SK-N-SH (cell line): ENCODE results near the gene SND1. TPM values are rescaled to one million over a fixed set of nuclear protein-coding genes. Genes with fewer than 3 reads are reported as not detected.

Experiments used
- CTCF ChIA-PET: fragments of 300-600, 350-600 bp; formaldehyde crosslinking; extraction: SDS; loops from one replicate; lab custom pipeline; 2021; lab: Yijun Ruan, JAX
- POLR2A ChIA-PET: fragments of 350-600 bp; sonication (Branson Sonifier 250); formaldehyde crosslinking; extraction: SDS; loops from one replicate; lab custom pipeline; 2020; ENCODE audit warnings: antibody characterized with exemption, inconsistent platforms; lab: Yijun Ruan, JAX
- DNase-seq: peaks from one replicate; pipeline ENCODE4 v3.0.0; 2012
- H2AFZ ChIP-seq: fragments of 200-600 bp; sonication (generic); 2 replicates; pipeline ENCODE4 v1.8.1; 2016; ENCODE audit warnings: antibody characterized with exemption, mild to moderate bottlenecking, low read depth
- H3F3A ChIP-seq: fragments of 200-600 bp; sonication (generic); replicated peaks from 2 replicates; pipeline ENCODE3; 2016; ENCODE audit warnings: antibody characterized with exemption, mild to moderate bottlenecking; ENCODE audit not compliant: insufficient read depth
- H3K27ac ChIP-seq, 2 experiments: fragments of 200-500 bp in 1 of 2; fragments of 200-600 bp in 1 of 2; sonication (Bioruptor generic) in 1 of 2; sonication (generic), shearing (Covaris generic) in 1 of 2; 2 replicates each; pipeline versions ENCODE4 v1.5.1 to v1.6.1; 2014 to 2016; ENCODE audit warnings: low read depth in 2 of 2, inconsistent platforms in 1 of 2, low read length in 1 of 2, mild to moderate bottlenecking in 1 of 2, mixed read lengths in 1 of 2
- H3K27me3 ChIP-seq: fragments of 200-600 bp; sonication (generic), shearing (Covaris generic); 2 replicates; pipeline ENCODE4 v1.6.1; 2016; ENCODE audit warnings: mixed run types; ENCODE audit not compliant: insufficient read depth
- H3K36me3 ChIP-seq, 2 experiments: fragments of 200-500 bp in 1 of 2; fragments of 200-600 bp in 1 of 2; sonication (Bioruptor generic) in 1 of 2; sonication (generic) in 1 of 2; replicated peaks in 1 of 2; 2 replicates each; pipeline versions ENCODE3 to v1.5.1; 2014 to 2016; ENCODE audit warnings: low read length in 1 of 2, mild to moderate bottlenecking in 1 of 2; ENCODE audit not compliant: insufficient read depth in 2 of 2, control insufficient read depth in 1 of 2
- H3K4me1 ChIP-seq, 2 experiments: fragments of 200-500 bp in 1 of 2; fragments of 200-600 bp in 1 of 2; sonication (Bioruptor generic) in 1 of 2; sonication (generic), shearing (Covaris generic) in 1 of 2; 2 replicates each; pipeline versions ENCODE4 v1.5.1 to v1.6.1; 2014 to 2016; ENCODE audit warnings: low read depth in 1 of 2, low read length in 1 of 2, mixed run types in 1 of 2; ENCODE audit not compliant: insufficient read depth in 2 of 2, control insufficient read depth in 1 of 2
- H3K4me2 ChIP-seq: fragments of 200-600 bp; sonication (generic), shearing (Covaris generic); 2 replicates; pipeline ENCODE4 v1.6.1; 2017; ENCODE audit warnings: mixed run types
- H3K4me3 ChIP-seq, 2 experiments: fragments of 200-500 bp in 1 of 2; fragments of 200-600 bp in 1 of 2; sonication (Bioruptor generic) in 1 of 2; sonication (generic), shearing (Covaris generic) in 1 of 2; 2 replicates each; pipeline versions ENCODE4 v1.5.1 to v1.8.1; 2014 to 2016; ENCODE audit warnings: low read depth in 2 of 2, inconsistent platforms in 1 of 2, low read length in 1 of 2, mild to moderate bottlenecking in 1 of 2, mixed read lengths in 1 of 2, moderate library complexity in 1 of 2
- H3K79me2 ChIP-seq: fragments of 200-600 bp; sonication (generic); 2 replicates; pipeline ENCODE4 v1.8.1; 2017; ENCODE audit warnings: mild to moderate bottlenecking; ENCODE audit not compliant: insufficient read depth
- H3K9ac ChIP-seq: fragments of 200-600 bp; sonication (generic); 2 replicates; pipeline ENCODE4 v1.6.1; 2017; ENCODE audit warnings: mixed run types
- H3K9me2 ChIP-seq: fragments of 200-600 bp; sonication (generic); 2 replicates; pipeline ENCODE4 v1.6.1; 2017; ENCODE audit warnings: mixed run types
- H3K9me3 ChIP-seq: fragments of 200-600 bp; sonication (generic); 2 replicates; pipeline ENCODE4 v1.6.1; 2017; ENCODE audit warnings: mixed run types, mild to moderate bottlenecking, moderate library complexity
- H4K20me1 ChIP-seq: fragments of 200-600 bp; sonication (generic); 2 replicates; pipeline ENCODE4 v1.6.1; 2017; ENCODE audit warnings: mild to moderate bottlenecking, mixed run types; ENCODE audit not compliant: insufficient read depth
- CHD2 ChIP-seq: fragments of 150-350 bp; IDR thresholded peaks from 2 replicates; pipeline ENCODE4 v1.6.1; 2018; ENCODE audit warnings: low read length; ENCODE audit not compliant: partially characterized antibody
- FOXJ3 ChIP-seq: sonication (generic); formaldehyde crosslinking; IDR thresholded peaks from 2 replicates; pipeline ENCODE4 v1.5.1; 2020; ENCODE audit warnings: mild to moderate bottlenecking, missing genetic modification reagents
- IRF3 ChIP-seq: fragments of 150-350 bp; IDR thresholded peaks from 2 replicates; pipeline ENCODE4 v1.6.1; 2016; ENCODE audit warnings: mild to moderate bottlenecking, low read depth, low read length
- MEF2A ChIP-seq: IDR thresholded peaks from 2 replicates; pipeline ENCODE4 v1.4.0; 2012; ENCODE audit warnings: low read depth, borderline replicate concordance
- NRF1 ChIP-seq: IDR thresholded peaks from 2 replicates; pipeline ENCODE4 v1.6.1; 2012; ENCODE audit warnings: low read depth, mild to moderate bottlenecking, low read length
- RAD21 ChIP-seq: IDR thresholded peaks from 2 replicates; pipeline ENCODE4 v1.6.1; 2012; ENCODE audit warnings: mild to moderate bottlenecking, low read length
- RCOR1 ChIP-seq: fragments of 150-350 bp; IDR thresholded peaks from 2 replicates; pipeline ENCODE4 v1.6.1; 2017; ENCODE audit warnings: antibody characterized with exemption, low read length
- RFX5 ChIP-seq: IDR thresholded peaks from 2 replicates; pipeline ENCODE4 v1.6.1; 2012; ENCODE audit warnings: mild to moderate bottlenecking, improper control_type of control experiment, low read length
- TAF1 ChIP-seq: IDR thresholded peaks from 2 replicates; pipeline ENCODE4 v1.6.1; 2012; ENCODE audit warnings: low read depth, mild to moderate bottlenecking, low read length, moderate library complexity, borderline replicate concordance
- WGBS: methylation state at CpG from one replicate; pipeline ENCODE4 v1.1.6; 2017; ENCODE audit warnings: low lambda C conversion rate; 5-methylcytosine and 5-hydroxymethylcytosine counted together
- polyA plus RNA-seq, 3 experiments: library from polyadenylated mRNA; depleted of rRNA; stranded (reverse); fragments of >200 nt; gene quantifications; 2 replicates each; pipeline ENCODE4 v1.2.3, GENCODE V29; 2012
- TF ChIP-seq, protein P1 (sequence below): IDR thresholded peaks from 2 replicates; pipeline ENCODE4 v1.6.1; 2012; ENCODE audit warnings: mild to moderate bottlenecking, low read depth, low read length, moderate library complexity
- TF ChIP-seq, protein P2 (sequence below): fragments of 200-600 bp; sonication (generic); IDR thresholded peaks from 2 replicates; pipeline ENCODE4 v1.6.1; 2017; ENCODE audit warnings: antibody characterized with exemption, mild to moderate bottlenecking, moderate library complexity

Gene SND1
- polyA plus RNA-seq, 1 of the 3 experiments (the other 2 are of a cell fraction): 165 TPM

DNA sequence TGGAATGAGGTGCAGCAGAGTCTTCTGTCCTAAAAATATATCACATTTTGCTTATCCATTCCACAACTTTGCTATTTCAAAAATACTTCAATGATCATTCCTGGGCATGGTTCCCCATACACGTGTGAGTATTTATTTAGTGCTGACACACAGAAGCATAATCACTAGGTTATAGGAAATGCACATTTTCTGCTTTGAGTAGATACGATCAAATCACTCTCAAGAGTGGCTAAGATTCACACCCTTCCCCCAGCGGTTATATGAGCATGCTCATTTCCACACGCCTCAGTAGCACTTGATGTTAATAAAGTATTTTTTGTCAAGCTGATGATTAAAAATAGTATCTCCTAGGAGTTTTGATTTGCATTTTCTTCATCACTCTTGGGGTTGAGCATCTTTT, 472.8 kb downstream of the SND1 start (continued):
- TF ChIP-seq, protein P1, sequence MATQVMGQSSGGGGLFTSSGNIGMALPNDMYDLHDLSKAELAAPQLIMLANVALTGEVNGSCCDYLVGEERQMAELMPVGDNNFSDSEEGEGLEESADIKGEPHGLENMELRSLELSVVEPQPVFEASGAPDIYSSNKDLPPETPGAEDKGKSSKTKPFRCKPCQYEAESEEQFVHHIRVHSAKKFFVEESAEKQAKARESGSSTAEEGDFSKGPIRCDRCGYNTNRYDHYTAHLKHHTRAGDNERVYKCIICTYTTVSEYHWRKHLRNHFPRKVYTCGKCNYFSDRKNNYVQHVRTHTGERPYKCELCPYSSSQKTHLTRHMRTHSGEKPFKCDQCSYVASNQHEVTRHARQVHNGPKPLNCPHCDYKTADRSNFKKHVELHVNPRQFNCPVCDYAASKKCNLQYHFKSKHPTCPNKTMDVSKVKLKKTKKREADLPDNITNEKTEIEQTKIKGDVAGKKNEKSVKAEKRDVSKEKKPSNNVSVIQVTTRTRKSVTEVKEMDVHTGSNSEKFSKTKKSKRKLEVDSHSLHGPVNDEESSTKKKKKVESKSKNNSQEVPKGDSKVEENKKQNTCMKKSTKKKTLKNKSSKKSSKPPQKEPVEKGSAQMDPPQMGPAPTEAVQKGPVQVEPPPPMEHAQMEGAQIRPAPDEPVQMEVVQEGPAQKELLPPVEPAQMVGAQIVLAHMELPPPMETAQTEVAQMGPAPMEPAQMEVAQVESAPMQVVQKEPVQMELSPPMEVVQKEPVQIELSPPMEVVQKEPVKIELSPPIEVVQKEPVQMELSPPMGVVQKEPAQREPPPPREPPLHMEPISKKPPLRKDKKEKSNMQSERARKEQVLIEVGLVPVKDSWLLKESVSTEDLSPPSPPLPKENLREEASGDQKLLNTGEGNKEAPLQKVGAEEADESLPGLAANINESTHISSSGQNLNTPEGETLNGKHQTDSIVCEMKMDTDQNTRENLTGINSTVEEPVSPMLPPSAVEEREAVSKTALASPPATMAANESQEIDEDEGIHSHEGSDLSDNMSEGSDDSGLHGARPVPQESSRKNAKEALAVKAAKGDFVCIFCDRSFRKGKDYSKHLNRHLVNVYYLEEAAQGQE: no peak
- TF ChIP-seq, all 33 proteins: peak for 0

GRCh38 chr7:128125816-128126215, 473.8 kb downstream of the SND1 start:
- no peak overlapping the region for H3K4me3 ChIP-seq
- H3K27ac ChIP-seq: no peak overlapping the region
- peaks cover 0 to 23% of the 10 kb centered on the region in 2 experiments; a peak in 1 of 4 replicates for H3K4me1 ChIP-seq
- no peaks in the 10 kb centered on the region for H3K9me3 ChIP-seq
- 86% methylated on average over 1 of the region's 1 CpG for whole genome bisulfite sequencing
- no peaks in the 10 kb centered on the region for H3F3A ChIP-seq
- H3K27me3 ChIP-seq: peaks cover 48% of the 10 kb centered on the region
- no peak overlapping the region for H3K4me2 ChIP-seq
- ChIA-PET POLR2A (interaction anchor here (0.6 kb wide), 1 partner anchor 10 kb away, joined by 3 read pairs; no protein-coding TSS in a partner anchor), CTCF (interaction anchor here (1.0 to 4.1 kb wide), 3 partner anchors 10 to 417 kb away, joined by 3 to 55 read pairs (median 6); no protein-coding TSS in a partner anchor)
- TF ChIP-seq, protein P2, sequence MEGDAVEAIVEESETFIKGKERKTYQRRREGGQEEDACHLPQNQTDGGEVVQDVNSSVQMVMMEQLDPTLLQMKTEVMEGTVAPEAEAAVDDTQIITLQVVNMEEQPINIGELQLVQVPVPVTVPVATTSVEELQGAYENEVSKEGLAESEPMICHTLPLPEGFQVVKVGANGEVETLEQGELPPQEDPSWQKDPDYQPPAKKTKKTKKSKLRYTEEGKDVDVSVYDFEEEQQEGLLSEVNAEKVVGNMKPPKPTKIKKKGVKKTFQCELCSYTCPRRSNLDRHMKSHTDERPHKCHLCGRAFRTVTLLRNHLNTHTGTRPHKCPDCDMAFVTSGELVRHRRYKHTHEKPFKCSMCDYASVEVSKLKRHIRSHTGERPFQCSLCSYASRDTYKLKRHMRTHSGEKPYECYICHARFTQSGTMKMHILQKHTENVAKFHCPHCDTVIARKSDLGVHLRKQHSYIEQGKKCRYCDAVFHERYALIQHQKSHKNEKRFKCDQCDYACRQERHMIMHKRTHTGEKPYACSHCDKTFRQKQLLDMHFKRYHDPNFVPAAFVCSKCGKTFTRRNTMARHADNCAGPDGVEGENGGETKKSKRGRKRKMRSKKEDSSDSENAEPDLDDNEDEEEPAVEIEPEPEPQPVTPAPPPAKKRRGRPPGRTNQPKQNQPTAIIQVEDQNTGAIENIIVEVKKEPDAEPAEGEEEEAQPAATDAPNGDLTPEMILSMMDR: no peak
- no peak for TF ChIP-seq FOXJ3
- TF ChIP-seq NRF1: no peak
- TF ChIP-seq TAF1: no peak
- TF ChIP-seq CHD2: no peak
- TF ChIP-seq RFX5: no peak
- TF ChIP-seq IRF3: no peak
- no peak for TF ChIP-seq RAD21
- no peak for TF ChIP-seq MEF2A
- no peak for TF ChIP-seq RCOR1
- H2AFZ ChIP-seq: no peak overlapping the region
- no peaks in the 10 kb centered on the region for H3K79me2 ChIP-seq
- no peaks in the 10 kb centered on the region for H3K9me2 ChIP-seq
- no peak overlapping the region for H3K9ac ChIP-seq
- H3K36me3 ChIP-seq: no peaks in the 10 kb centered on the region
- no peaks in the 10 kb centered on the region for H4K20me1 ChIP-seq
- DNase-seq: no peak
